H1 (cell line): ENCODE results near the gene AMH. TPM values are rescaled to one million over a fixed set of nuclear protein-coding genes. Genes with fewer than 3 reads are reported as not detected.

Experiments used
- ATF2 ChIP-seq: IDR thresholded peaks from 2 replicates; pipeline ENCODE4 v1.6.1; 2012; ENCODE audit warnings: low read length, inconsistent platforms
- CREB1 ChIP-seq: IDR thresholded peaks from 2 replicates; pipeline ENCODE4 v1.6.1; 2012; ENCODE audit warnings: inconsistent platforms
- CTCF ChIP-seq, 3 experiments: IDR thresholded peaks; 1 replicate in 2 of 3; 2 replicates in 1 of 3; pipeline versions ENCODE4 v1.5.1 to v1.6.1; 2011; ENCODE audit warnings: low read length in 3 of 3, mild to moderate bottlenecking in 3 of 3, inconsistent platforms in 2 of 3, low read depth in 1 of 3, moderate library complexity in 1 of 3; ENCODE audit not compliant: insufficient read depth in 1 of 3; ENCODE audit errors: control extremely low read depth in 1 of 3
- KDM4A ChIP-seq: IDR thresholded peaks from one replicate; pipeline ENCODE4 v1.7.1; 2012; ENCODE audit warnings: low read depth, mild to moderate bottlenecking, moderate library complexity, low read length, inconsistent platforms; ENCODE audit not compliant: severe bottlenecking
- RNF2 ChIP-seq: fragments of 200-900, 300-1000 bp; sonication (generic); IDR thresholded peaks from 2 replicates; pipeline ENCODE4 v1.7.1; 2016; ENCODE audit warnings: borderline replicate concordance, low read depth, mild to moderate bottlenecking, antibody characterized with exemption, low read length; ENCODE audit not compliant: poor library complexity, severe bottlenecking; ENCODE audit errors: missing control alignments
- SP2 ChIP-seq: IDR thresholded peaks from 2 replicates; pipeline ENCODE4 v1.6.1; 2012; ENCODE audit warnings: mild to moderate bottlenecking, low read length, inconsistent platforms
- SUZ12 ChIP-seq: fragments of 200-600 bp; sonication (generic); IDR thresholded peaks from 2 replicates; pipeline ENCODE4 v1.6.1; 2012; ENCODE audit warnings: mild to moderate bottlenecking, inconsistent platforms, low read length, moderate library complexity, mixed read lengths
- TAF1 ChIP-seq: IDR thresholded peaks from 2 replicates; pipeline ENCODE4 v1.6.1; 2011; ENCODE audit warnings: mild to moderate bottlenecking, low read depth, low read length
- TBP ChIP-seq: IDR thresholded peaks from 2 replicates; pipeline ENCODE4 v1.6.1; 2011; ENCODE audit warnings: low read depth, low read length, improper control_type of control experiment
- polyA plus RNA-seq, 7 experiments: library from polyadenylated mRNA; depleted of rRNA in 3 of 7; stranded (reverse) in 5 of 7; unstranded in 2 of 7; fragments of >200 nt in 5 of 7; fragments of 200-250 nt in 2 of 7; gene quantifications; 1 replicate in 5 of 7; 2 replicates in 1 of 7; 4 replicates in 1 of 7; pipeline versions ENCODE4 v1.2.1 to v1.2.3, GENCODE V29; 2011 to 2013; ENCODE audit warnings: missing spikeins in 2 of 7, mixed read lengths in 2 of 7
- total RNA-seq: library from RNA; stranded (reverse); fragmentation: NEBNext Ultra II Directional; extraction: Animal tissue kit (Norgen Biotek cat#: 25700); gene quantifications from 2 replicates; pipeline ENCODE4 v1.2.1, GENCODE V29; 2021
- TF ChIP-seq, protein P1 (sequence below): IDR thresholded peaks from 2 replicates; pipeline ENCODE4 v1.6.1; 2012; ENCODE audit warnings: inconsistent platforms
- TF ChIP-seq, protein P2 (sequence below): IDR thresholded peaks from 2 replicates; pipeline ENCODE4 v1.6.1; 2012; ENCODE audit warnings: inconsistent platforms

Gene AMH
- total and polyA plus RNA-seq, 2 of the 8 experiments (the other 6 are each of a cell fraction or from before 2014, with no cell fraction given), result 10.5 to 15.4 TPM

DNA sequence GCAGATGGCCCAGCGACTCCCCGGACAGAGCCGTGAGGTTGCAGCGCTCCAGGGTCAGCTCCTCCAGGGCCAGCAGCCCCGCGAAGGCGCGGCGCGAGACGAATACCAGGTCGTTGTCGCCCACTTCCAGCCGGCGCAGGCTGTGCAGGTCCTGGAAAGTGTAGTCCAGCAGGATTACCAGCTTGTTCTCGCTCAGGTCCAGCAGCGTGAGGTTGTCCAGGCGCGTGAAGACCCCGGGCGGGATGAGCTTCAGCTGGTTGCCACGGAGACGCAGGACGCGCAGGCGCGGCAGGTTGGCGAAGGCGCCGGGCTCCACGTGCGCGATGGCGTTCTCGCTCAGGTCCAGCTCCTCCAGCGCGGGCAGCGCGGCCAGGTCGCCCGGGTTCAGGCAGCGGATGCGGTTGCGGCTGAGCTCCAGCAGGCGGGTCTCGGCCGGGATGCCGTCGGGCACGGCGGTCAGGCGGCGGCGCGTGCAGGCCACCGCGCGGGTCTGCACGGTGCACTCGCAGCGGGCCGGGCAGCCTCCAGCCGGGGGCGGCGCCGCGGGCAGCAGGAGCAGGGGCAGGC lies 42.1 kb downstream of the AMH start (continued):
- TF ChIP-seq RNF2, result peak; percentile 2
- TF ChIP-seq CTCF (IDR thresholded peaks at IDR 0.05; ENCODE audit: control extremely low read depth in 1 of 3, insufficient read depth in 1 of 3, low read depth in 1 of 3, low read length in 3 of 3), result peak; percentile 38 to 47 (median 42)
- TF ChIP-seq, protein P1, sequence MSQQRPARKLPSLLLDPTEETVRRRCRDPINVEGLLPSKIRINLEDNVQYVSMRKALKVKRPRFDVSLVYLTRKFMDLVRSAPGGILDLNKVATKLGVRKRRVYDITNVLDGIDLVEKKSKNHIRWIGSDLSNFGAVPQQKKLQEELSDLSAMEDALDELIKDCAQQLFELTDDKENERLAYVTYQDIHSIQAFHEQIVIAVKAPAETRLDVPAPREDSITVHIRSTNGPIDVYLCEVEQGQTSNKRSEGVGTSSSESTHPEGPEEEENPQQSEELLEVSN, result peak; percentile 78
- no peak for TF ChIP-seq TAF1
- TF ChIP-seq ATF2, result no peak
- TF ChIP-seq TBP, result peak; percentile 15; the same call in 1 of the 2 replicates
- peak; percentile 8 for TF ChIP-seq KDM4A
- TF ChIP-seq CREB1, result no peak
- peak; percentile 1; the same call in 1 of the 2 replicates for TF ChIP-seq SUZ12
- TF ChIP-seq, protein P2, sequence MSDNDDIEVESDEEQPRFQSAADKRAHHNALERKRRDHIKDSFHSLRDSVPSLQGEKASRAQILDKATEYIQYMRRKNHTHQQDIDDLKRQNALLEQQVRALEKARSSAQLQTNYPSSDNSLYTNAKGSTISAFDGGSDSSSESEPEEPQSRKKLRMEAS, result peak; percentile 96
- TF ChIP-seq SP2, result no peak
